ENCODE measurements around the gene PLA2G6. TPM values are rescaled to one million over a fixed set of nuclear protein-coding genes. Genes with fewer than 3 reads are reported as not detected.

PLA2G6 gene
- total RNA-seq, 2 experiments from 2014 or later, result 33.9 to 83.9 TPM

Small RNA genes lying within 50 kb of the gene (small RNA-seq; reads per million reads assigned to genes)
- not detected for gene RN7SL704P

Other genes with a start within 250 kb of the PLA2G6 start
- 0.90 and 1.2 TPM in 2 replicates for gene C22orf23, start 228.2 kb downstream of the PLA2G6 start, total RNA-seq (2014; rRNA removed; shearing (Covaris generic))
- gene C22orf23, start 228.2 kb downstream of the PLA2G6 start, total RNA-seq (2022), result 0.57 TPM in 1 of 2 replicates, not detected in the other
- 85.9 and 128 TPM in 2 replicates for gene POLR2F, start 228.1 kb downstream of the PLA2G6 start, total RNA-seq (2014; rRNA removed; shearing (Covaris generic))
- 63.5 and 71.2 TPM in 2 replicates for gene POLR2F, start 228.1 kb downstream of the PLA2G6 start, total RNA-seq (2022)
- not detected in 2 replicates for gene SOX10, start 197.3 kb downstream of the PLA2G6 start, total RNA-seq (2014; rRNA removed; shearing (Covaris generic))
- gene SOX10, start 197.3 kb downstream of the PLA2G6 start, total RNA-seq (2022), result not detected in 2 replicates
- 19.2 and 28.5 TPM in 2 replicates for gene PICK1, start 124.4 kb downstream of the PLA2G6 start, total RNA-seq (2014; rRNA removed; shearing (Covaris generic))
- 23.8 and 25.6 TPM in 2 replicates for gene PICK1, start 124.4 kb downstream of the PLA2G6 start, total RNA-seq (2022)
- gene SLC16A8, start 97.6 kb downstream of the PLA2G6 start, total RNA-seq (2014; rRNA removed; shearing (Covaris generic)), result not detected in 2 replicates
- not detected in 2 replicates for gene SLC16A8, start 97.6 kb downstream of the PLA2G6 start, total RNA-seq (2022)
- 0.35 and 0.41 TPM in 2 replicates for gene BAIAP2L2, start 71.1 kb downstream of the PLA2G6 start, total RNA-seq (2014; rRNA removed; shearing (Covaris generic))
- 1.9 and 2.4 TPM in 2 replicates for gene BAIAP2L2, start 71.1 kb downstream of the PLA2G6 start, total RNA-seq (2022)
- 3.8 and 5.7 TPM in 2 replicates for gene MAFF, start 20.2 kb upstream of the PLA2G6 start, total RNA-seq (2014; rRNA removed; shearing (Covaris generic))
- gene MAFF, start 20.2 kb upstream of the PLA2G6 start, total RNA-seq (2022), result 3.4 and 5.3 TPM in 2 replicates
- 11.1 and 19.1 TPM in 2 replicates for gene TMEM184B, start 91.2 kb upstream of the PLA2G6 start, total RNA-seq (2014; rRNA removed; shearing (Covaris generic))
- gene TMEM184B, start 91.2 kb upstream of the PLA2G6 start, total RNA-seq (2022), result 37.8 and 50.2 TPM in 2 replicates
- 152 and 182 TPM in 2 replicates for gene CSNK1E, start 135.6 kb upstream of the PLA2G6 start, total RNA-seq (2014; rRNA removed; shearing (Covaris generic))
- gene CSNK1E, start 135.6 kb upstream of the PLA2G6 start, total RNA-seq (2022), result 203 and 211 TPM in 2 replicates

Measured in OCI-LY7 (cell line).